CD4-positive, CD25-positive, alpha-beta regulatory T cell (primary cell): Measurements from ENCODE around the gene TIMP1. TPM values are rescaled to one million over a fixed set of nuclear protein-coding genes. Genes with fewer than 3 reads are reported as not detected.

Experiments
- ATAC-seq, 2 donors: fragments of 150-1000 bp; cut with Tn5 transposase; one replicate each; pipeline ENCODE4 v1.10.0; 2021; ENCODE audit warnings: low read depth in 2 of 2, moderate number of reproducible peaks in 2 of 2, moderate library complexity in 1 of 2
- DNase-seq, 3 donors: peaks; one replicate each; pipeline versions ENCODE4 v3.0.0 to v3.0.0-alpha.2; 2012 to 2022; ENCODE audit warnings: mixed read lengths in 1 of 3
- H3K27ac ChIP-seq: one replicate; pipeline ENCODE4 v1.7.0; 2013; ENCODE audit warnings: mild to moderate bottlenecking, low read length; ENCODE audit not compliant: insufficient read depth, poor library complexity, severe bottlenecking
- H3K27me3 ChIP-seq: one replicate; pipeline ENCODE4 v1.7.0; 2013; ENCODE audit warnings: low read length; ENCODE audit not compliant: control insufficient read depth, insufficient read depth
- H3K36me3 ChIP-seq: one replicate; pipeline ENCODE4 v1.7.0; 2013; ENCODE audit warnings: mild to moderate bottlenecking, low read length, moderate library complexity; ENCODE audit not compliant: control insufficient read depth, insufficient read depth
- H3K4me1 ChIP-seq: 2 replicates; pipeline ENCODE4 v1.7.0; 2013; ENCODE audit warnings: mild to moderate bottlenecking, low read length; ENCODE audit not compliant: insufficient read depth, control insufficient read depth, poor library complexity, severe bottlenecking
- H3K4me3 ChIP-seq: one replicate; pipeline ENCODE4 v1.7.0; 2013; ENCODE audit warnings: low read depth, mild to moderate bottlenecking, low read length, moderate library complexity
- H3K9me3 ChIP-seq, 2 experiments: 1 replicate in 1 of 2; 2 replicates in 1 of 2; pipeline ENCODE4 v1.7.0; 2013; ENCODE audit warnings: low read length in 2 of 2, mild to moderate bottlenecking in 1 of 2, moderate library complexity in 1 of 2; ENCODE audit not compliant: control insufficient read depth in 2 of 2
- H3K27ac Mint-ChIP-seq, 3 donors: one replicate each; pipeline ENCODE4 v1.8.0; 2020 to 2022; ENCODE audit warnings: mild to moderate bottlenecking in 3 of 3, mixed read lengths in 3 of 3, moderate library complexity in 2 of 3
- H3K27me3 Mint-ChIP-seq: one replicate; pipeline ENCODE4 v1.8.0; 2022; ENCODE audit warnings: mild to moderate bottlenecking, mixed read lengths
- H3K36me3 Mint-ChIP-seq: one replicate; pipeline ENCODE4 v1.8.0; 2020; ENCODE audit warnings: mixed read lengths
- H3K4me1 Mint-ChIP-seq, 4 donors: one replicate each; pipeline ENCODE4 v1.8.0; 2020 to 2022; ENCODE audit warnings: mixed read lengths in 4 of 4, mild to moderate bottlenecking in 1 of 4
- H3K4me3 Mint-ChIP-seq, 4 donors: one replicate each; pipeline ENCODE4 v1.8.0; 2020 to 2022; ENCODE audit warnings: mild to moderate bottlenecking in 4 of 4, mixed read lengths in 4 of 4, moderate library complexity in 3 of 4
- H3K9me3 Mint-ChIP-seq, 7 donors: one replicate each; pipeline ENCODE4 v1.8.0; 2020 to 2022; ENCODE audit warnings: mixed read lengths in 7 of 7, mild to moderate bottlenecking in 3 of 7, moderate library complexity in 2 of 7
- polyA plus RNA-seq, 4 donors: library from polyadenylated mRNA; unstranded; fragments of 300-500 nt; fragmentation: Illumina TruSeq; gene quantifications; one replicate each; pipeline ENCODE4 v1.2.3, GENCODE V29; 2021
- total RNA-seq: library from RNA; stranded (reverse); gene quantifications from one replicate; pipeline ENCODE4 v1.2.3, GENCODE V29; 2022

TIMP1 gene
- total and polyA plus RNA-seq, 5 donors from 2014 or later, result 31.8 to 133 (median 100) TPM

DNA sequence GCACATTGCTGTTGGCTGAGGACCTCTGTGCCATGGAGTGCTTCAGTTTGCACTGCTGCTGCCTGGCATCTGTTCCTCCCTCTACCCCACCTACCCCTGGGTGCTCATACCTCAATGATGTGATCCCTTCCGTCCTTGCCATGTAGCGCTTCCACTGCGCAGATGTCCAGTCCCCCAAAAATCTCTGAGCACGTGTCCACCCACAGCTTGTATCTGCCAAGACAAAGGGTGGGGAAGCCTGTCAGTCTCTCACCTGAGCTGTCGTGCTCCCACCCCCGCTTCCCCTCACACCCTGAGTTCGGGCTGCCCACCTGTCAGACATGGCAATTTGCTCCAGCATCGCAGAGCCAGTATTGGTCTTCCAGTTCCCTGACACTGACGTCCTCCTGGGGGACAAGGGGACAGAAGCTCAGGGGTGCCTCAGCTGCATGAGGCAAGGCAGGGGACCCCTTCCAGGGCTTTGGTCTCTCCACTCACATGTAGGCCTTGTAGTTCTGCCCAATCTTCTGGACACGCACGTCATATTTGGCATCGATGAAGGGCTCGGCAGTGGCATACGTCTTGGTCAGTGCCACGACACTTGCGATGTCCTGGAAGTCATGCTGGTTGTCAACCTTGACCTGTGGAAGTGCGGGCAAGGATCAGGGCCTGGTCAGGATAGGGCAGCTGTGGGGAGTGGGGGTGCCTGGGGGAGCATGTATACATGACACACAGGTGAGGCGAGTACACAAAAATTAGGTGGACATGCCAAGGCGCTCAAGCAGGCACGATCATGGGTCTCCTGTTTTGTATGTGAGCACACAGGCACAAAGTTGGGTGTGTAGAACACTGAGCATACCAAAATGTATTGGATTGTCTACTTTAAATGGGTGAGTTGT, 6.0 kb upstream of the TIMP1 start:
- H3K27me3 Mint-ChIP-seq, result peaks cover 5% of the 10 kb centered on the region
- no peak overlapping the region for H3K4me3 ChIP-seq
- H3K27ac Mint-ChIP-seq, result no peak overlapping the region
- DNase-seq, result no peak
- ATAC-seq, result no peak
- peaks cover 0 to 18% (median 6%) of the 10 kb centered on the region in 4 donors for H3K4me1 Mint-ChIP-seq
- H3K4me3 Mint-ChIP-seq, result no peak overlapping the region
- no peaks in the 10 kb centered on the region for H3K9me3 ChIP-seq
- H3K36me3 Mint-ChIP-seq, result peaks cover 7% of the 10 kb centered on the region
- H3K36me3 ChIP-seq, result peaks cover 3% of the 10 kb centered on the region
- no peaks in the 10 kb centered on the region for H3K27me3 ChIP-seq
- no peak overlapping the region for H3K27ac ChIP-seq
- H3K4me1 ChIP-seq, result peaks cover 3% of the 10 kb centered on the region
- peaks cover 0 to 4% (median 0%) of the 10 kb centered on the region in 7 donors for H3K9me3 Mint-ChIP-seq

DNA sequence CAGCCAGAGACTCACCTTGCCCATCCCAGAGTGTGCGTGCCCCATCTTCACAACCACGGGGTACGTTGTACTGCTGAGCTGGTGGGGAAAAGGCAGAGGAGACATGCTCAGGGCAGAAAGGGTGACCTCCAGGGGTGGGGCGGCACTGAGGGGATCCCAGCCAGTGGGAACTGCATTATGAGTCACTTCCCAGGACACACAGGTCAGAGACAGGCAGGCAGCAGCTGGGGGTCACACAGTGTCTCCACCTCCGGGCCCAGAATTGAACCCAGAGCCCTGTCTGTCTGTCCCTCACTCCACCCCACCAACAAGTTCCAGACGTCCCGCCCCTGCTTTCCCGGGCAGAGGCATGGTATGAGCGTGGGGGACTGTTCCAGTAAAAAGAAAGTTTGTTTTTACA, 4.8 kb upstream of the TIMP1 start:
- Mint-ChIP-seq H3K4me3 (no peak overlapping the region), H3K36me3 (no peaks in the 10 kb centered on the region), H3K27me3 (peaks cover 5% of the 10 kb centered on the region), H3K4me1 (peaks cover 0 to 26% (median 12%) of the 10 kb centered on the region in 4 donors), H3K9me3 (peaks cover 0 to 4% (median 0%) of the 10 kb centered on the region in 7 donors), H3K27ac (no peak overlapping the region)
- Histone ChIP-seq H3K4me3 (no peak overlapping the region), H3K4me1 (peaks cover 14% of the 10 kb centered on the region), H3K36me3 (no peaks in the 10 kb centered on the region), H3K27ac (no peak overlapping the region), H3K27me3 (no peaks in the 10 kb centered on the region), H3K9me3 (no peaks in the 10 kb centered on the region)
- DNase-seq, result no peak
- no peak for ATAC-seq

- peaks cover 19% of the 10 kb centered on the region for H3K4me1 ChIP-seq
- H3K4me3 ChIP-seq, result no peak overlapping the region
- Mint-ChIP-seq H3K27me3 (peaks cover 5% of the 10 kb centered on the region), H3K36me3 (no peaks in the 10 kb centered on the region), H3K4me1 (peaks cover 0 to 23% (median 12%) of the 10 kb centered on the region in 4 donors), H3K27ac (no peak overlapping the region), H3K9me3 (peaks cover 0 to 4% (median 0%) of the 10 kb centered on the region in 7 donors), H3K4me3 (peak overlapping the region in 1 of 4 donors; percentile 62)
- no peaks in the 10 kb centered on the region for H3K36me3 ChIP-seq
- no peak overlapping the region for H3K27ac ChIP-seq
- H3K9me3 ChIP-seq, result no peaks in the 10 kb centered on the region
- ATAC-seq (no peak), DNase-seq (no peak)
- no peaks in the 10 kb centered on the region for H3K27me3 ChIP-seq
These were observed 4.3 kb upstream of the TIMP1 start for GRCh38 chrX:47577901-47578300.

GRCh38 chrX:47578692-47579091, 3.5 kb upstream of the TIMP1 start:
- no peaks in the 10 kb centered on the region for H3K27me3 Mint-ChIP-seq

DNA sequence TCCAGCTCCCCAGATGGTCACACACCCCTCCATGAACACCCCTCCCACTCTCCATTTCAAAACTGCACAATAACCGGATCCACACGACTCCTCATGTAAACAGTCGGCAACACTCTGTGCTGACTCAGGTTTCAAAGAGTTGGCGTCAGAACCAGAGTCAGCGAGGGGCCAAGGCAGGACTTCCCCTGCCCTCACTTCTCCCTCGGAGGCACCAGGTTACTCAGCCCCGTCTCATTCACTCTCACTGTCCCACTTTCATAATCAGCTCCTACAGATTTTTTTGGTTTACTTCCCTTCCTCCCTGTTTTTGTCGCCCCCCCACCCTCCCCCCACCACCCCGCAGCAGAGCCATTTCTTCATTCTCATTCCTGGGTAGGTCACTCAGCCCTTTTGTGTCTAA, 2.7 kb upstream of the TIMP1 start:
- ATAC-seq, result no peak
- H3K27me3 Mint-ChIP-seq, result no peaks in the 10 kb centered on the region
- peaks cover 23% of the 10 kb centered on the region for H3K4me1 ChIP-seq
- no peaks in the 10 kb centered on the region for H3K27me3 ChIP-seq
- no peaks in the 10 kb centered on the region for H3K9me3 ChIP-seq
- no peak overlapping the region for H3K4me3 ChIP-seq
- H3K27ac ChIP-seq, result no peak overlapping the region
- H3K9me3 Mint-ChIP-seq, result peaks cover 0 to 4% (median 0%) of the 10 kb centered on the region in 7 donors
- no peak overlapping the region for H3K4me3 Mint-ChIP-seq
- H3K4me1 Mint-ChIP-seq, result peaks cover 0 to 28% (median 17%) of the 10 kb centered on the region in 4 donors
- H3K27ac Mint-ChIP-seq, result peak overlapping the region in 2 of 3 donors; percentile 38 to 56
- DNase-seq, result no peak
- H3K36me3 Mint-ChIP-seq, result no peaks in the 10 kb centered on the region
- H3K36me3 ChIP-seq, result no peaks in the 10 kb centered on the region

More at GRCh38 chrX:47578692-47579091, 3.5 kb upstream of the TIMP1 start:
- Histone ChIP-seq H3K27me3 (no peaks in the 10 kb centered on the region), H3K36me3 (no peaks in the 10 kb centered on the region), H3K27ac (no peak overlapping the region), H3K4me3 (no peak overlapping the region), H3K4me1 (peaks cover 23% of the 10 kb centered on the region), H3K9me3 (no peaks in the 10 kb centered on the region)
- no peak for ATAC-seq
- DNase-seq, result no peak
- peak overlapping the region in 1 of 3 donors; percentile 38 for H3K27ac Mint-ChIP-seq
- no peaks in the 10 kb centered on the region for H3K36me3 Mint-ChIP-seq
- peaks cover 0 to 4% (median 0%) of the 10 kb centered on the region in 7 donors for H3K9me3 Mint-ChIP-seq
- H3K4me1 Mint-ChIP-seq, result peaks cover 0 to 25% (median 15%) of the 10 kb centered on the region in 4 donors
- H3K4me3 Mint-ChIP-seq, result no peak overlapping the region

DNA sequence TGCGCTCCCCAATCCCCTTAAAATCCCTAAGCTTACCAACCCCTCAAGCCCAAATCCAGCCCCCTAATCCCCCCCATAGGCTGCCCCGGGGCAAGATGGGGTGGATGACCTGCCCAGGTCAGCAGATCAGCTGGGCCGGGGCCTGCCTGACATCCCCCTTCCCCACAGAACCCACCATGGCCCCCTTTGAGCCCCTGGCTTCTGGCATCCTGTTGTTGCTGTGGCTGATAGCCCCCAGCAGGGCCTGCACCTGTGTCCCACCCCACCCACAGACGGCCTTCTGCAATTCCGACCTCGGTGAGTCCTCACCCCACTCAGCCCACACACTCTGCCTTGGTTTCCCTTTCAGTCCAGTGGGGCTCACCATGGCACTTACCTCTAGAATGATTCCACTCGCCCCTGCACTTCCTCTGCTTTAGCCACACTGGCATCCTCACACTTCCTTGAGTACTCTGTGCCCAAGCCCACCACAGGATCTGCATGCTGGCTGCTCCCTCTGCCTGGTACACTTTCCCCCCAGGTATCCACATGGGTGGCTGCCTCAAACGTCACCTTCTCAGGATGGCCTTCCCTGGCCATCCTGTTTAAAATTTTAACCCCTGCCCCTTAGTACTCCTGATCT, 1.1 kb downstream of the TIMP1 start:
- Histone ChIP-seq H3K36me3 (no peaks in the 10 kb centered on the region), H3K27ac (no peak overlapping the region), H3K4me3 (no peak overlapping the region), H3K27me3 (no peaks in the 10 kb centered on the region), H3K4me1 (peaks cover 23% of the 10 kb centered on the region), H3K9me3 (no peaks in the 10 kb centered on the region)
- Mint-ChIP-seq H3K9me3 (no peaks in the 10 kb centered on the region), H3K36me3 (peaks cover 5% of the 10 kb centered on the region), H3K4me1 (peaks cover 0 to 24% (median 14%) of the 10 kb centered on the region in 4 donors), H3K27ac (peak overlapping the region in 2 of 3 donors; percentile 31 to 92), H3K4me3 (peak overlapping the region in 2 of 4 donors; percentile 57 to 71), H3K27me3 (no peaks in the 10 kb centered on the region)
- no peak for ATAC-seq
- no peak for DNase-seq

- no peaks in the 10 kb centered on the region for H3K36me3 ChIP-seq
- DNase-seq (no peak), ATAC-seq (no peak)
- H3K4me3 ChIP-seq, result no peak overlapping the region
- Mint-ChIP-seq H3K9me3 (no peaks in the 10 kb centered on the region), H3K27me3 (no peaks in the 10 kb centered on the region), H3K27ac (peak overlapping the region in 1 of 3 donors; percentile 26), H3K4me1 (peaks cover 0 to 22% (median 12%) of the 10 kb centered on the region in 4 donors), H3K4me3 (peak overlapping the region in 1 of 4 donors; percentile 71), H3K36me3 (peaks cover 5% of the 10 kb centered on the region)
- peaks cover 20% of the 10 kb centered on the region for H3K4me1 ChIP-seq
- H3K9me3 ChIP-seq, result no peaks in the 10 kb centered on the region
- H3K27ac ChIP-seq, result no peak overlapping the region
- no peaks in the 10 kb centered on the region for H3K27me3 ChIP-seq
These were observed 2.5 kb downstream of the TIMP1 start for GRCh38 chrX:47584714-47585113.
